ENCODE data around the gene COL27A1.

Gene COL27A1

GRCh38 chr9:114204265-114204664 lies 48.9 kb downstream of the COL27A1 start:
- no peak overlapping the region for H3K4me3 ChIP-seq (replicated peaks; ENCODE audit: low read depth, low read length)
- TF ChIP-seq CTCF (IDR thresholded peaks at IDR 0.05; ENCODE audit: low read length, missing control alignments) = no peak
- no peak for DNase-seq (ENCODE audit: low read depth)

- DNase-seq (ENCODE audit: low read depth) = no peak
- no peak for TF ChIP-seq CTCF (IDR thresholded peaks at IDR 0.05; ENCODE audit: low read length, missing control alignments)
- H3K4me3 ChIP-seq (replicated peaks; ENCODE audit: low read depth, low read length) = no peak overlapping the region
These were observed 50.1 kb downstream of the COL27A1 start for GRCh38 chr9:114205171-114206015.

GRCh38 chr9:114206221-114206789 lies 51.0 kb downstream of the COL27A1 start:
- H3K4me3 ChIP-seq (replicated peaks; ENCODE audit: low read depth, low read length) = no peak overlapping the region
- DNase-seq (ENCODE audit: low read depth) = no peak
- no peak for TF ChIP-seq CTCF (IDR thresholded peaks at IDR 0.05; ENCODE audit: low read length, missing control alignments)

- peak; percentile 16 for DNase-seq (ENCODE audit: low read depth)
- no peak for TF ChIP-seq CTCF (IDR thresholded peaks at IDR 0.05; ENCODE audit: low read length, missing control alignments)
- H3K4me3 ChIP-seq (replicated peaks; ENCODE audit: low read depth, low read length) = no peak overlapping the region
These were observed 51.9 kb downstream of the COL27A1 start for GRCh38 chr9:114207034-114207810.

- no peak for TF ChIP-seq CTCF (IDR thresholded peaks at IDR 0.05; ENCODE audit: low read length, missing control alignments)
- DNase-seq (ENCODE audit: low read depth) = no peak
- H3K4me3 ChIP-seq (replicated peaks; ENCODE audit: low read depth, low read length) = no peak overlapping the region
These were observed 52.5 kb downstream of the COL27A1 start for GRCh38 chr9:114207845-114208244.

- DNase-seq (ENCODE audit: low read depth) = no peak
- TF ChIP-seq CTCF (IDR thresholded peaks at IDR 0.05; ENCODE audit: low read length, missing control alignments) = no peak
- no peak overlapping the region for H3K4me3 ChIP-seq (replicated peaks; ENCODE audit: low read depth, low read length)
These were observed 53.8 kb downstream of the COL27A1 start for GRCh38 chr9:114209151-114209550.
